Measurements from ENCODE around the gene RRAS2.
A peak's percentile ranks its signal among the peaks of the same experiment; 100 is the strongest.

The RRAS2 gene

GRCh38 chr11:14403528-14403927 lies 44.5 kb upstream of the RRAS2 start (continued):
- TF ChIP-seq ZNF426 (tag by site-specific recombination; IDR thresholded peaks at IDR 0.05) = peak; percentile 72
- TF ChIP-seq ZNF510 (tag by site-specific recombination; IDR thresholded peaks at IDR 0.05; ENCODE audit: insufficient replicate concordance) = peak; percentile 39

GRCh38 chr11:14399087-14399486 lies 40.1 kb upstream of the RRAS2 start:
- ChIA-PET POLR2A (no interaction called here), CTCF (interaction anchor here (1.3 kb wide), 1 partner anchor 97 kb away, joined by 6 read pairs; no protein-coding TSS in a partner anchor)
- no peaks in the 10 kb centered on the region for H3K9me3 ChIP-seq (ENCODE audit: control insufficient read depth, insufficient read depth, low read depth, low read length)
- no peak overlapping the region for H3K4me3 ChIP-seq (ENCODE audit: low read depth, low read length)
- no peaks in the 10 kb centered on the region for H3K4me1 ChIP-seq (ENCODE audit: control insufficient read depth, insufficient read depth, low read length)
- H3K36me3 ChIP-seq (ENCODE audit: control insufficient read depth in 2 of 2, insufficient read depth in 1 of 2, low read length in 2 of 2) = no peaks in the 10 kb centered on the region
- H3K27ac ChIP-seq (ENCODE audit: extremely low read depth, low read depth, low read length) = no peak overlapping the region
- TF ChIP-seq SCRT1 (tag by site-specific recombination; IDR thresholded peaks at IDR 0.05; ENCODE audit: borderline replicate concordance) = no peak
- TF ChIP-seq SETDB1 (IDR thresholded peaks at IDR 0.05; ENCODE audit: insufficient read length, low read length) = no peak
- no peak for TF ChIP-seq ZNF394 (tag by site-specific recombination; IDR thresholded peaks at IDR 0.05; ENCODE audit: borderline replicate concordance)
- TF ChIP-seq ZNF501 (tag by site-specific recombination; IDR thresholded peaks at IDR 0.05) = no peak
- TF ChIP-seq ZNF623 (tag by site-specific recombination; IDR thresholded peaks at IDR 0.05) = no peak
- TF ChIP-seq ZBTB21 (tag by site-specific recombination; IDR thresholded peaks at IDR 0.05) = no peak
- no peak for TF ChIP-seq ZNF202 (tag by site-specific recombination; IDR thresholded peaks at IDR 0.05; ENCODE audit: borderline replicate concordance)
- TF ChIP-seq ZNF169 (tag by site-specific recombination; IDR thresholded peaks at IDR 0.05) = no peak
- no peak for TF ChIP-seq ZSCAN23 (tag by site-specific recombination; IDR thresholded peaks at IDR 0.05)
- no peak for TF ChIP-seq ZBTB48 (tag by site-specific recombination; IDR thresholded peaks at IDR 0.05)
- no peak for TF ChIP-seq ZNF658 (tag by site-specific recombination; IDR thresholded peaks at IDR 0.05)
- no peak for TF ChIP-seq MYNN (tag by site-specific recombination; IDR thresholded peaks at IDR 0.05; ENCODE audit: borderline replicate concordance)

- no peaks in the 10 kb centered on the region for H3K36me3 ChIP-seq (ENCODE audit: control insufficient read depth in 2 of 2, insufficient read depth in 1 of 2, low read length in 2 of 2)
- H3K4me1 ChIP-seq (ENCODE audit: control insufficient read depth, insufficient read depth, low read length) = no peaks in the 10 kb centered on the region
- POLR2A ChIA-PET = no interaction called here
- no peaks in the 10 kb centered on the region for H3K9me3 ChIP-seq (ENCODE audit: control insufficient read depth, insufficient read depth, low read depth, low read length)
- TF ChIP-seq ZNF121 (tag by site-specific recombination; IDR thresholded peaks at IDR 0.05) (no peak), ZNF701 (tag by site-specific recombination; IDR thresholded peaks at IDR 0.05) (no peak), ZNF362 (tag by site-specific recombination; IDR thresholded peaks at IDR 0.05) (no peak), ZNF280D (tag by site-specific recombination; IDR thresholded peaks at IDR 0.05) (no peak), ZNF792 (tag by site-specific recombination; IDR thresholded peaks at IDR 0.05) (no peak)
- no peak overlapping the region for H3K4me3 ChIP-seq (ENCODE audit: low read depth, low read length)
- no peak overlapping the region for H3K27ac ChIP-seq (ENCODE audit: extremely low read depth, low read depth, low read length)
- CTCF ChIA-PET = interaction anchor here (0.9 to 1.4 kb wide), 2 partner anchors 23 to 59 kb away, joined by 4 to 5 read pairs; no protein-coding TSS in a partner anchor
Measured at GRCh38 chr11:14396273-14396672, 37.3 kb upstream of the RRAS2 start.
